Measurements from ENCODE around the gene SP140L.
"Not testable (repeated sequence)": the region's sequence is repeated elsewhere in the genome, so short reads cannot be mapped to it uniquely, and the experiment has no call there.

Gene SP140L

DNA sequence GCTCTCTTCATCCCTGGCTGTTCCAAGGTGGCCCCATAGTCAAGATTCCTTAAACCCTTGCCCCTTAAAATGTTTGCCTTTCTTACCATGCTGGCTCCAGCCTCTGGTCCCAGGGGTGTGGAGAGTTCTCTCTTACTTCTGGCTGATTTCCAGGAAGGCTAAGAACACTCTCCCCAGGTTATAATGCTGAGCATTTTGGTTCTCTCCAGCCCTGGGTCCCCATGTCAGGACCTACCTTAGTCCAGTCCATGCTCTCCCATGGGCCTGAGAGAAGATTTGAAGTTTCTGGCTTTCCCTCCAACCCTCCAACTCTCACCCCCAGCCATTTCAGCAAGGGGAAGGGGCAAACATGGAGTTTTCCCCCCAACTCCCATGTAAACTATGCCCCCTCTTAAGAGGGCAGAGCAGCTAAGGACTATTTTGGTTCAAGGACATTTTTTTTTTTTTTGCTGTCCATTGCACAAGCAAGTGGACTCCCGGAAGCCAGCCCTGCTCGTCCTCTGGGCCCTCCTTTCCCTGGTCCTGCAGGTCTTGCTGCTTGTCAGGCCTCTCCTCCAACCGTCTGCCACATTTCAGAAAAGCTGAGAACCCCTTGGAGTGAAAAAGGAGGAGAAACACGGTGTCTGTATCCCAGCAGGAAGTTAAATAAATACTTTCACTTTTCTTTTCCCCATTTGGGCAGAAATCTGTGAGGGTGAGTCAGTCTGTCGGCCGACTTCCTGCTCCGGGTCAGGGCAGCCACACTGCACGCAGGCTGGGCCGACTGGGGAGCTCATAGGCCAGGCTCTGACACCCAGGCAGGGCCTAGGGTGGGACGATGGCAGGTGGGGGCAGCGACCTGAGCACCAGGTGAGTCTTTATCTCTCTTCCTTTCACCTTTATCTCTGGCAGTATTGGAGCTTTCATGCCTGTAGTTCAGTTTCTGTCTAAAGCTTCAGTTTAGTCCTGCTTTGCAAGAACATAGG is at the start of gene SP140L:
Gene SP140L (plus strand): TSS at position 741 of the 965 bp plus-strand sequence. CDS start 77 bp downstream, at position 818.
- H3K4me1 ChIP-seq (ENCODE audit: control insufficient read depth, insufficient read depth, low read length, unreplicated experiment), result peaks cover 13% of the 10 kb centered on the region
- no peaks in the 10 kb centered on the region for H3K27me3 ChIP-seq (ENCODE audit: insufficient read depth, low read length)
- peak within 1 kb of the TSS; percentile 89 for H2AFZ ChIP-seq (ENCODE audit: low read length, unreplicated experiment)
- peaks cover 32% of the 10 kb centered on the region for H3K79me2 ChIP-seq (ENCODE audit: control insufficient read depth, insufficient read depth, low read length, unreplicated experiment)
- peak within 1 kb of the TSS; percentile 84 for H3K27ac ChIP-seq (ENCODE audit: low read depth, low read length)
- peak within 1 kb of the TSS; percentile 84 for H3K4me3 ChIP-seq (ENCODE audit: low read depth, low read length)
- peaks cover 7% of the 10 kb centered on the region for H3K36me3 ChIP-seq (ENCODE audit: insufficient read depth, low read length)

DNA sequence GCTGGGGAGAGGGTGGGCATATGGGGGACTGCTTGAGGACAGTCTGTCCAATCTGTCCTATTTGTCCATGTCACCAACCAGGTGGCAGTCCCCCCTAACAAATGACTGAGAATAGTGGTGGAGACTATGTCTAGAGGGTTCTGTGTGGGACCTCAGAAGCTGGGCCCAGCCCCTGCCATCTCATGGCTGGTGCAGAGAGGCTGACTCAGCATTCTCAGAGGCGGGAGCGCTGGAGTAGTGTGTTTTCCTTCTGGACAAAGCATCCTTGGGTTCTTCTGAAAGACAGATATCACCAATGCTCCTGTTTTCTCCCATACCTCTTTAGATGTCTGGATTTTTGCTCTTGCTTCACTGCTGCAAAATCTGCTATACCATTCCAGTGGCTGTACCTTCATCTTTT is 44.1 kb upstream of the SP140L start:
- Histone ChIP-seq H3K4me1 (ENCODE audit: control insufficient read depth, insufficient read depth, low read length, unreplicated experiment) (no peaks in the 10 kb centered on the region), H3K27me3 (ENCODE audit: insufficient read depth, low read length) (peaks cover 76% of the 10 kb centered on the region), H3K36me3 (ENCODE audit: insufficient read depth, low read length) (no peaks in the 10 kb centered on the region), H2AFZ (ENCODE audit: low read length, unreplicated experiment) (no peak overlapping the region), H3K79me2 (ENCODE audit: control insufficient read depth, insufficient read depth, low read length, unreplicated experiment) (no peaks in the 10 kb centered on the region), H3K27ac (ENCODE audit: low read depth, low read length) (no peak overlapping the region), H3K4me3 (ENCODE audit: low read depth, low read length) (no peak overlapping the region)

DNA sequence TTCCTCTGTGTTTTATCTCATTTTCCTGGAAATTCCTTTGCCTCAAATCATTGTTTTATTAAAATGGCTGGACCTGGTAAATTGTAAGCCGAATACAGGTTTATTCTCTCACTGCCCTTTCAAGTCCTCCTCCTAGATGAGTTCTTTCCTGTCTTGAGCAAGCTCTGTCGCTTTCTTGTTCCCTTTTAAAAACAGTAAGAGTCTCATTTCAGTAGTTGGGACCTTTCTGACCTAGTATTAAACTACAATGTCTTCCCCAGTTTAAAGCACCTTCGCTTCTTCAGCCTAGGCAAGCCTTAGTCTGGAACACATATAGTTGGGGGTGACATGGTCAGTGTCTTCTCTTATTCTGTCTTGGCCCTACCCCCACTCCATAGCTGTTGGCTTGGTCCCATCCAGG is 40.9 kb upstream of the SP140L start:
- no peaks in the 10 kb centered on the region for H3K79me2 ChIP-seq (ENCODE audit: control insufficient read depth, insufficient read depth, low read length, unreplicated experiment)

DNA sequence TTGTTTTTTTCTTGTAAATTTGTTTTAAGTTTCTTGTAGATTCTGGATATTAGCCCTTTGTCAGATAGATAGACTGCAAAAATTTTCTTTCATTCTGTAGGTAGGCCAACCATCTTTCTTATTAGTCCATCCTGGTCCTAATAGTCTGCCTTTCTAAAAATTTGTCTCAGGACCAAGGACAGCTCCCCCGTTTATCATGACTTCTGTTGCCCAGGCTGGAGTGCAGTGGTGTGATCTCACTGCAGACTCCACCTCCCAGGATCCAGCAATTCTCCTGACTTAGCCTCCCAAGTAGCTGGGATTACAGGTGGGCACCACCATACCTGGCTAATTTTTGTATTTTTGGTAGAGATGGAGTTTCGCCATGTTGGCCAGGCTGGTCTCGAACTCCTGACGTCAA is 37.7 kb upstream of the SP140L start:
- not testable (repeated sequence) for H3K36me3 ChIP-seq (ENCODE audit: insufficient read depth, low read length); H3K4me1 ChIP-seq (ENCODE audit: control insufficient read depth, insufficient read depth, low read length, unreplicated experiment)
- peaks cover 54% of the 10 kb centered on the region for H3K27me3 ChIP-seq (ENCODE audit: insufficient read depth, low read length)

More for the DNA sequence above, 40.9 kb upstream of the SP140L start:
- Histone ChIP-seq H3K27me3 (ENCODE audit: insufficient read depth, low read length) (peaks cover 63% of the 10 kb centered on the region), H3K27ac (ENCODE audit: low read depth, low read length) (no peak overlapping the region), H3K36me3 (ENCODE audit: insufficient read depth, low read length) (no peaks in the 10 kb centered on the region), H2AFZ (ENCODE audit: low read length, unreplicated experiment) (no peak overlapping the region), H3K4me1 (ENCODE audit: control insufficient read depth, insufficient read depth, low read length, unreplicated experiment) (no peaks in the 10 kb centered on the region), H3K4me3 (ENCODE audit: low read depth, low read length) (no peak overlapping the region)

DNA sequence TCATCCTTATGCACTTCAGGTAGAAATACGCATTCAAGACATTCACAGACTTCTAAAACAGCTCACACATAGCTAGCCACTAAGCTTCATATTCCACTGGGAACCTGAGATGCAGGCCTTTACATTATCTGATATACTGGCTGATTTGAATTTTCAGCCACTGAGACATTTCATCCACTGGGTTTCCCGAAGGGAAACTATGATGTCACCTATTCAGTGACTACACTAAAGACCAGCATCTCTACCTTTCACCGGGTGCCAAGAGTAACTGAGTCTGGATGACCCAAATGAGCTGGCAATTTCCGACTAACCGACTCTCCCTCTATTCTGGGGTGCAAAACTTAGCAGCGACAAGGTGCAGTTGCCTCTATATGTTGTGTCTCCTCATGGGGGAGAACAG is 31.8 kb upstream of the SP140L start:
- Histone ChIP-seq H2AFZ (ENCODE audit: low read length, unreplicated experiment) (no peak overlapping the region), H3K4me1 (ENCODE audit: control insufficient read depth, insufficient read depth, low read length, unreplicated experiment) (no peaks in the 10 kb centered on the region), H3K27ac (ENCODE audit: low read depth, low read length) (no peak overlapping the region), H3K79me2 (ENCODE audit: control insufficient read depth, insufficient read depth, low read length, unreplicated experiment) (no peaks in the 10 kb centered on the region), H3K27me3 (ENCODE audit: insufficient read depth, low read length) (peaks cover 58% of the 10 kb centered on the region), H3K4me3 (ENCODE audit: low read depth, low read length) (no peak overlapping the region), H3K36me3 (ENCODE audit: insufficient read depth, low read length) (no peaks in the 10 kb centered on the region)

More for the DNA sequence above, 37.7 kb upstream of the SP140L start:
- H3K27ac ChIP-seq (ENCODE audit: low read depth, low read length); H2AFZ ChIP-seq (ENCODE audit: low read length, unreplicated experiment); H3K4me3 ChIP-seq (ENCODE audit: low read depth, low read length); H3K79me2 ChIP-seq (ENCODE audit: control insufficient read depth, insufficient read depth, low read length, unreplicated experiment): not testable (repeated sequence)

DNA sequence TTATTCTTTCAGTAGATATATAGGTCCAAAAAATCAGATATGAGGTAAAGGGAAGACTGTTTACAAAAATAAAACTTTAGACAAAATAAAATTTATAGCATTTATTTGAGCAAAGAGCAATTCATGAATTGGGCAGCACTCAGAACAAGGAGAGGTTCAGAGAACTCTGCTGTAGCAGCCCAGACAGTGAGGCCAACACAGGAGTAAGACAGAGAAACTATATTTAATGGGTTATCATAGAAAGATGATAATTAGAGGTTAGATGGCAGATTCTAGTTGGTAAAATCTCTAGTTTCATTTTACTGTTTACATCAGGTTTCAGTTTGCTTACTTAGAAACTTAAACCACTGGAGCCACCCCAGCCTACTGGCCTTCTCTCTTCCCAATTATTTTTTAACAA is 30.1 kb upstream of the SP140L start:
- Histone ChIP-seq H3K36me3 (ENCODE audit: insufficient read depth, low read length) (no peaks in the 10 kb centered on the region), H2AFZ (ENCODE audit: low read length, unreplicated experiment) (no peak overlapping the region), H3K4me1 (ENCODE audit: control insufficient read depth, insufficient read depth, low read length, unreplicated experiment) (no peaks in the 10 kb centered on the region)

DNA sequence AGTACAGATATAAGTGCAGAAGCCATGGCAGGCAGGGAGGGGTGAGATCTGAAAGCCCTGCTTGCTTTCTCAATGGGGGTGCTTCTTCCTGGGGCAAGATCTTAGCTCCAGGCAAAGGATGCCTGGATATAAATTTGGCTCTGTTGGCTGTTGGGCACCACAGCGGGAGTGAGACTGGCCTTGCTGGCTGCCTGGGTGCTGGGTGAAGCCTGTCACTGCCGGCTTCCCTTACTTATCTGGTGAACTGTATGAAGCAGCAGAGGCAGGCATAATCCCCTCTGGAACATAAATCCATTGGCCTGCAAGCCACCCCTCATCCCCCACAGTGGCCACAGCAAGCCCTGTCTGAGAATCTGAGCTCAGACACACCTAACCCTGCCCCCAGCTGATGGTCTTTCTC is 27.4 kb upstream of the SP140L start:
- no peaks in the 10 kb centered on the region for H3K4me1 ChIP-seq (ENCODE audit: control insufficient read depth, insufficient read depth, low read length, unreplicated experiment)
- no peak overlapping the region for H2AFZ ChIP-seq (ENCODE audit: low read length, unreplicated experiment)
- no peaks in the 10 kb centered on the region for H3K36me3 ChIP-seq (ENCODE audit: insufficient read depth, low read length)
- H3K79me2 ChIP-seq (ENCODE audit: control insufficient read depth, insufficient read depth, low read length, unreplicated experiment), result no peaks in the 10 kb centered on the region
- no peak overlapping the region for H3K27ac ChIP-seq (ENCODE audit: low read depth, low read length)
- no peak overlapping the region for H3K4me3 ChIP-seq (ENCODE audit: low read depth, low read length)
- peaks cover 62% of the 10 kb centered on the region for H3K27me3 ChIP-seq (ENCODE audit: insufficient read depth, low read length)

More for the DNA sequence above, 30.1 kb upstream of the SP140L start:
- Histone ChIP-seq H3K4me3 (ENCODE audit: low read depth, low read length) (no peak overlapping the region), H3K27me3 (ENCODE audit: insufficient read depth, low read length) (peaks cover 64% of the 10 kb centered on the region), H3K79me2 (ENCODE audit: control insufficient read depth, insufficient read depth, low read length, unreplicated experiment) (no peaks in the 10 kb centered on the region), H3K27ac (ENCODE audit: low read depth, low read length) (no peak overlapping the region)

DNA sequence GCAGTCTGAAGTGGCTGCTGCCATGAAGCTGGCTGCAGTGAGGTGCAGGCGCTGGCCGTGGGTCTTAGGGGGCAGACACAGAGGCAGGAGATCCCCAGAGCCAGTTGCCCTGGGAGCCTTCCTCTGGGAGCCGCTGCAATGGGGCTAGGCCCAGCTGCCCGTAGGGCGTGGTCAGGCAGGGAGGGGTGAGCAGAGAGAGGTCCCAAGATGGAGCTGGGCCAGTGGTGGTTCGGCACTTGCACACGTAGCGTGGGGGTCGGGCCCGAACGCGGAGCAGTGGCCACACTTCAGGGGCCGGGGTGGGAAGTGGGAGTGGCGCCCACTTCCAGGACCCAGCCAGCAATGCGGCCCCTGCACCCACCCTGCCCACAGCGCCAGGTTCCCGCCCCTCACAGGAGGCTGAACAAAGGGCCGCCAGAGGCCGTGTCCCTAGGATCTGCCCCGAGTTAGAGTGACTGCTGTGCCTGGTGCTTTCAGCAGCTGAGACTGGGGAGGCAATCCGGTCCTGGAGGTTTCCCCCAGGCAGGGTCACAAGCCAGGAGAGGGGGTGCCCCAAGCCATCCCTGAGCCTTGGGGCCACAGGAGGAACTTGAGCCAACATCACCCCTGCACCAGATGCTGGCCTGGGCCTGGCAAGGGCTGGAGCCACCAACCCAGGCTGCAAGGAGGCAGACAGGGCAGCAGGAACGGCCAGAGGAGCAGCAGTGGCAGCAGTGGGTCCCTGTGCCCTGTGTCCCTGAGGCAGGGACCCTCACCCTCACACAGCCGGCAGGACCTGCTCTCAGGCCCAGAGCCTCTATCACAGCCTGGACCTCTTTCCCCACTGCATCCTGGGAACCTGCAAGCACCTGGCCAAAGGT is 21.3 kb upstream of the SP140L start:
- Histone ChIP-seq H2AFZ (ENCODE audit: low read length, unreplicated experiment) (no peak overlapping the region), H3K4me3 (ENCODE audit: low read depth, low read length) (no peak overlapping the region), H3K27ac (ENCODE audit: low read depth, low read length) (no peak overlapping the region), H3K79me2 (ENCODE audit: control insufficient read depth, insufficient read depth, low read length, unreplicated experiment) (no peaks in the 10 kb centered on the region), H3K4me1 (ENCODE audit: control insufficient read depth, insufficient read depth, low read length, unreplicated experiment) (no peaks in the 10 kb centered on the region), H3K27me3 (ENCODE audit: insufficient read depth, low read length) (peaks cover 29% of the 10 kb centered on the region), H3K36me3 (ENCODE audit: insufficient read depth, low read length) (no peaks in the 10 kb centered on the region)

DNA sequence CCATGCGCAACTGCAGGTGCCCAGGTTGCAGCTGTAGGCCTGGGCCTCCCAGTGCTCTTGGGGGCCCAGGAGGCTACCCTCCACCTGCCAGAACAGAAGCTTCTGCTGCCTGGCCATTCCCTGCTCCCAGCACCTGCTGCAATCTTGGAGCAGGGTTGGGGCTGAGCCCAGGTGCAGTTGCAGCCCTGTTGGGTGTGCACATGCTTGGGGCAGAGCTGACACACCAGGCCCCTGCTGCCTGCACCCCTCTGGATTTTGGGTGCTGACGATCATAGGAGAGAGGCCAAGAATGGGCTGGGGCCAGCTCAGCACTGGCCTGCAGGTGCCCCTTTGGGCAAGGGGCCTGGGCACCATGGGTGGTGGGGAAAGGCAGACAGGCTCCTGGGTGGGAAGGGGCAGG is 20.5 kb upstream of the SP140L start:
- no peaks in the 10 kb centered on the region for H3K4me1 ChIP-seq (ENCODE audit: control insufficient read depth, insufficient read depth, low read length, unreplicated experiment)
- H3K36me3 ChIP-seq (ENCODE audit: insufficient read depth, low read length), result no peaks in the 10 kb centered on the region
- peaks cover 20% of the 10 kb centered on the region for H3K27me3 ChIP-seq (ENCODE audit: insufficient read depth, low read length)
- H2AFZ ChIP-seq (ENCODE audit: low read length, unreplicated experiment), result no peak overlapping the region
- no peak overlapping the region for H3K4me3 ChIP-seq (ENCODE audit: low read depth, low read length)
- H3K79me2 ChIP-seq (ENCODE audit: control insufficient read depth, insufficient read depth, low read length, unreplicated experiment), result no peaks in the 10 kb centered on the region
- no peak overlapping the region for H3K27ac ChIP-seq (ENCODE audit: low read depth, low read length)

DNA sequence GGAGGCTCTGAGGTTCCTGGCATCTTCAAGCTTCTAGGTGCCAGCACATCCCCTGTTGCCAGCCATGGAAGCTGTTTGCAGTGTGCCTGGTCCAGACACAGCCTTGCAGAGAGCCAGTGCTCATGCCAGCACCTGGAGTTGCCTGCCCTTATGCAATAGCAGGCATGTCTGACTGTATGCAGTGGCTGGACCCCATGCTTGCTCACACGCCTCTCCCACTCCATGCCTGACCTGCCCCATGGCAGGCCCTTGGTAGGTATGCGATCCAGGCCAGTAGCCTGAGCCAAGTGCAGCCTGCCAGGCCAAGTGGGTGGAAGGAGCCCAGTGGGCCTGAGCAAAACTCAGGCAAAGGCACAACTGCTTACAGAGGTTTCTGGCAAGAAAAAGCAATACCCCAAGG is 19.5 kb upstream of the SP140L start:
- Histone ChIP-seq H2AFZ (ENCODE audit: low read length, unreplicated experiment) (no peak overlapping the region), H3K4me3 (ENCODE audit: low read depth, low read length) (no peak overlapping the region), H3K36me3 (ENCODE audit: insufficient read depth, low read length) (no peaks in the 10 kb centered on the region), H3K4me1 (ENCODE audit: control insufficient read depth, insufficient read depth, low read length, unreplicated experiment) (peaks cover 3% of the 10 kb centered on the region), H3K27me3 (ENCODE audit: insufficient read depth, low read length) (peaks cover 15% of the 10 kb centered on the region), H3K27ac (ENCODE audit: low read depth, low read length) (no peak overlapping the region), H3K79me2 (ENCODE audit: control insufficient read depth, insufficient read depth, low read length, unreplicated experiment) (no peaks in the 10 kb centered on the region)
